T-cell (primary cell): ENCODE results near the gene ACSL5. TPM values are rescaled to one million over a fixed set of nuclear protein-coding genes. Genes with fewer than 3 reads are reported as not detected.
"Not testable (repeated sequence)": the region's sequence is repeated elsewhere in the genome, so short reads cannot be mapped to it uniquely, and the experiment has no call there.

Source experiments
- ATAC-seq, 4 experiments: fragments of 200-7000 bp in 3 of 4; fragments of 150-1000 bp in 1 of 4; cut with Tn5 transposase; replicated peaks in 1 of 4; 1 replicate in 3 of 4; 2 replicates in 1 of 4; pipeline ENCODE4 v1.10.0; 2021; ENCODE audit warnings: moderate library complexity in 3 of 4, mild to moderate bottlenecking in 2 of 4, moderate number of reproducible peaks in 1 of 4
- CTCF ChIA-PET, 2 donors: fragments of 300-600 bp; sonication (Branson Sonifier 250); formaldehyde crosslinking; loops; one replicate each; lab custom pipeline; 2022; ENCODE audit warnings: antibody characterized with exemption in 2 of 2; lab: Charles Lee
- POLR2A ChIA-PET, 2 donors: fragments of 300-600 bp; sonication (Branson Sonifier 250); formaldehyde crosslinking; loops; one replicate each; lab custom pipeline; 2022; ENCODE audit warnings: antibody characterized with exemption in 2 of 2; lab: Charles Lee
- DNase-seq, 35 experiments: peaks; one replicate each; pipeline versions ENCODE4 v3.0.0 to v3.0.0-alpha.2; 2013 to 2023
- H3K27ac ChIP-seq: one replicate; pipeline ENCODE4 v1.5.1; 2013; ENCODE audit warnings: low read length
- H3K27me3 ChIP-seq, 2 experiments: replicated peaks in 1 of 2; 1 replicate in 1 of 2; 2 replicates in 1 of 2; pipeline versions ENCODE4 v1.6.1 to v1.7.0; 2013; ENCODE audit warnings: low read length in 1 of 2, mixed read lengths in 1 of 2; ENCODE audit not compliant: control insufficient read depth in 2 of 2, insufficient read depth in 2 of 2; ENCODE audit errors: extremely low read depth in 1 of 2
- H3K36me3 ChIP-seq, 2 donors: 1 replicate in 1 of 2; 2 replicates in 1 of 2; pipeline versions ENCODE4 v1.6.1 to v1.7.0; 2013; ENCODE audit warnings: low read length in 1 of 2; ENCODE audit not compliant: control insufficient read depth in 2 of 2, insufficient read depth in 1 of 2; ENCODE audit errors: extremely low read depth in 1 of 2
- H3K4me1 ChIP-seq, 2 experiments: 1 replicate in 1 of 2; 2 replicates in 1 of 2; pipeline versions ENCODE4 v1.6.1 to v1.7.0; 2013; ENCODE audit warnings: low read length in 2 of 2, mixed read lengths in 1 of 2; ENCODE audit not compliant: insufficient read depth in 2 of 2, control insufficient read depth in 1 of 2; ENCODE audit errors: extremely low read depth in 1 of 2
- H3K4me3 ChIP-seq, 2 donors: 1 replicate in 1 of 2; 2 replicates in 1 of 2; pipeline versions ENCODE4 v1.5.1 to v1.7.0; 2013; ENCODE audit warnings: mild to moderate bottlenecking in 2 of 2, low read length in 1 of 2, moderate library complexity in 1 of 2; ENCODE audit not compliant: control insufficient read depth in 1 of 2; ENCODE audit errors: extremely low read depth in 1 of 2
- H3K9me3 ChIP-seq: 2 replicates; pipeline ENCODE4 v1.7.0; 2013
- H3K27ac Mint-ChIP-seq, 2 donors: one replicate each; pipeline ENCODE4 v1.8.0; 2020 to 2021; ENCODE audit warnings: mild to moderate bottlenecking in 2 of 2, mixed read lengths in 2 of 2
- H3K27me3 Mint-ChIP-seq, 2 donors: one replicate each; pipeline ENCODE4 v1.8.0; 2021 to 2022; ENCODE audit warnings: mixed read lengths in 2 of 2
- H3K36me3 Mint-ChIP-seq: one replicate; pipeline ENCODE4 v1.8.0; 2021; ENCODE audit warnings: mixed read lengths
- H3K4me1 Mint-ChIP-seq, 3 donors: one replicate each; pipeline ENCODE4 v1.8.0; 2020 to 2022; ENCODE audit warnings: mixed read lengths in 3 of 3, mild to moderate bottlenecking in 1 of 3
- H3K4me3 Mint-ChIP-seq, 3 donors: one replicate each; pipeline ENCODE4 v1.8.0; 2020 to 2022; ENCODE audit warnings: mild to moderate bottlenecking in 3 of 3, mixed read lengths in 3 of 3, moderate library complexity in 3 of 3
- H3K9me3 Mint-ChIP-seq, 3 donors: one replicate each; pipeline ENCODE4 v1.8.0; 2020 to 2022; ENCODE audit warnings: mixed read lengths in 3 of 3
- WGBS: methylation state at CpG from one replicate; pipeline ENCODE4 v1.1.5; 2013; ENCODE audit warnings: missing lambda C conversion rate; ENCODE audit not compliant: insufficient coverage; 5-methylcytosine and 5-hydroxymethylcytosine counted together
- total RNA-seq, 35 experiments: library from RNA in 6 of 35; stranded (reverse) in 6 of 35; fragments of 120-200 nt in 1 of 35; gene quantifications; one replicate each; pipeline versions ENCODE4 v1.2.1 to v1.2.4 and lab custom pipeline; 2013 to 2026

The ACSL5 gene
- total RNA-seq, 5 donors from 2014 or later (not counting 1 experiment from before 2014, with no cell fraction given), result 36.0 to 48.9 (median 39.9) TPM

GRCh38 chr10:112371326-112371725, 2.6 kb upstream of the ACSL5 start:
- H3K36me3 Mint-ChIP-seq, POLR2A ChIA-PET, CTCF ChIA-PET, DNase-seq, H3K9me3 ChIP-seq, ATAC-seq, H3K4me3 Mint-ChIP-seq, H3K36me3 ChIP-seq, H3K9me3 Mint-ChIP-seq, H3K27me3 ChIP-seq, H3K27ac ChIP-seq, H3K4me3 ChIP-seq, H3K27me3 Mint-ChIP-seq: not testable (repeated sequence)
- WGBS, result 98% methylated on average over 11 of the region's 13 CpGs
- Mint-ChIP-seq H3K27ac (peak overlapping the region; percentile 4 to 8), H3K4me1 (peaks cover 40 to 55% (median 41%) of the 10 kb centered on the region in 3 donors)
- H3K4me1 ChIP-seq, result peaks cover 3 to 56% of the 10 kb centered on the region in 2 experiments

DNA sequence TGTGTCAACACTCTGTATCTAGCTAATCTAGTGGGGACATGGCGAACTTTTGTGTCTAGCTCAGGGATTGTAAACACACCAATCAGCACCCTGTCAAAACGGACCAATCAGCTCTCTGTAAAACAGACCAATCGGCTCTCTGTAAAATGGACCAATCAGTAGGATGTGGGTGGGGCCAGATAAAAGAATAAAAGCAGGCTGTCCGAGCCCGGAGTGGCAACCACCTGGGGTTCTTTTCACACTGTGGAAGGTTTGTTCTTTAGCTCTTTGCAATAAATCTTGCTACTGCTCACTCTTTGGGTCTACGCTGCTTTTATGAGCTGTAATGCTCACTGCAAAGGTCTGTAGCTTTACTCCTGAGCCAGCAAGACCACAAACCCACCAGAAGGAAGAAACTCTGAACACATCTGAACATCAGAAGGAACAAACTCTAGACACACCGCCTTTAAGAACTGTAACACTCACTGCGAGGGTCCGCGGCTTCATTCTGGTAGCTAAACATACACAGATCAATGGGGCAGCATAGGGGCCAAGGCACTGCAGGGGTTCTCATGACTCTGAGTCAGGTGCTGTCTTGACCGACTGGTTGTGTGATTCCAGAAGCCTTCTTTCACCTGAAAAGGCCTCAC, 1.6 kb upstream of the ACSL5 start:
- H3K27me3 ChIP-seq, H3K27ac ChIP-seq, H3K4me3 ChIP-seq, CTCF ChIA-PET, ATAC-seq, H3K9me3 Mint-ChIP-seq, H3K36me3 ChIP-seq, H3K36me3 Mint-ChIP-seq, H3K9me3 ChIP-seq, H3K27me3 Mint-ChIP-seq, H3K4me3 Mint-ChIP-seq: not testable (repeated sequence)
- POLR2A ChIA-PET, result interaction anchor here in 1 of 2 donors (0.5 kb wide), 1 partner anchor 13 kb away, joined by 4 read pairs; no protein-coding TSS in a partner anchor
- WGBS, result 68% methylated on average over 5 of the region's 11 CpGs
- Mint-ChIP-seq H3K4me1 (peaks cover 47 to 61% (median 49%) of the 10 kb centered on the region in 3 donors), H3K27ac (peak overlapping the region in 1 of 2 donors; percentile 69)
- peak in 3 of 35 experiments; percentile 14 to 41 (median 40) for DNase-seq
- peaks cover 3 to 64% of the 10 kb centered on the region in 2 experiments for H3K4me1 ChIP-seq

DNA sequence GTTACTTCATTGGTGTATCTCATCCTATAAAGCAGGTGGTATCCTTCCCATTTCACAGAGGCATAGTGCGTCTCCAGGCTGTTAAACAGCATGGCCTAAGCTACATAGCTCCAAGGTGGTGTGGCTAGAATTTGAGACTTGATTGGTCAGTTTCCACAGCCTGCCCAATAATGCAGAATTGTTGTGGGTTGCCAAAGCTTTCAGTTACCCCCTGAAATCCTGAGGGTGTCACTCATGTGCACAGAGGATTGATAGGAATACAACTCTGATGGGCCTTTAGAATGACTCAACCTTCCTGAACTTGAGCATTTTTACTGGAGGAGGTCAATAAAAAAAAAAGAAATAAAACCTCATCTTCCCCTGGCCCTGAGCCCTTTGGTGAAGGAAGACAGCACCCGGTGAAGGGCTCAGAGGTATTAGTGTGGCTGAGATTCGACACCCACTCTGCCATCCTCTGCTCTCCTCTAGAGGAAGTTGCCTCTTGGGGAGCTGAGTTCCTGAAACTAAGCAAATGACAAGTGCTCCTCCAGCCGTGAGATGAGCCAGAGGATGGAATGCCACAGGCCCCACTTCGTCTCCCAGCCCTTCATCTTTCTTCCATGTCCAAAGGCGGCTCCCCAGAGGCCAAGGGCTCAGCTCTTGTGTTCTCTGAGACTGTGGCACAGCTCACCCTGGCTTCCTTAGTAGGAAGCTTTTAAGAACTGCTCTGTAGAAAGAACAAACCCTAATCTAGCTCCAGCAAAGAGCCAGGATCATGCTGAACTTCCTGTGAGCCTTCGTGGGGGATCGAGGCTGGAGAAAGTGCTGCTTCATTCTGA, 1.0 kb downstream of the ACSL5 start:
- no peaks in the 10 kb centered on the region for H3K9me3 Mint-ChIP-seq
- peak overlapping the region; percentile 98 to 100 (median 99) for H3K4me3 Mint-ChIP-seq
- Histone ChIP-seq H3K4me3 (peak overlapping the region in 1 of 2 donors; percentile 75), H3K27ac (peak overlapping the region; percentile 93), H3K4me1 (peaks cover 3 to 55% of the 10 kb centered on the region in 2 experiments), H3K9me3 (no peaks in the 10 kb centered on the region), H3K27me3 (no peaks in the 10 kb centered on the region), H3K36me3 (peaks cover 0 to 6% of the 10 kb centered on the region in 2 donors)
- no peaks in the 10 kb centered on the region for H3K27me3 Mint-ChIP-seq
- CTCF ChIA-PET, result interaction anchor here (0.6 to 1.7 kb wide), 6 partner anchors 10 to 98 kb away, joined by 4 to 8 read pairs (median 5); no protein-coding TSS in a partner anchor
- ATAC-seq, result peak; percentile 57 to 64 (median 62)
- peak overlapping the region; percentile 100 for H3K27ac Mint-ChIP-seq
- peak in 11 of 35 experiments; percentile 10 to 50 (median 22) for DNase-seq
- peaks cover 10% of the 10 kb centered on the region for H3K36me3 Mint-ChIP-seq
- peaks cover 65 to 73% (median 71%) of the 10 kb centered on the region in 3 donors for H3K4me1 Mint-ChIP-seq
- POLR2A ChIA-PET, result interaction anchor here (0.9 to 1.1 kb wide), 2 partner anchors 12 to 97 kb away, joined by 3 to 4 read pairs; no protein-coding TSS in a partner anchor
- 0% methylated on average over 2 of the region's 8 CpGs for WGBS

GRCh38 chr10:112375721-112376395, 1.9 kb downstream of the ACSL5 start:
- H3K27ac Mint-ChIP-seq, result peak overlapping the region; percentile 100
- Histone ChIP-seq H3K27me3 (no peaks in the 10 kb centered on the region), H3K9me3 (no peaks in the 10 kb centered on the region), H3K4me3 (peak overlapping the region; percentile 69 to 75), H3K4me1 (peaks cover 3 to 52% of the 10 kb centered on the region in 2 experiments), H3K36me3 (peaks cover 0 to 12% of the 10 kb centered on the region in 2 donors), H3K27ac (peak overlapping the region; percentile 93)
- POLR2A ChIA-PET, result interaction anchor here (0.6 to 1.1 kb wide), 3 partner anchors 11 to 1008 kb away, joined by 3 to 6 read pairs (median 4); no protein-coding TSS in a partner anchor
- DNase-seq (peak in 31 of 35 experiments; percentile 12 to 73 (median 33)), ATAC-seq (peak; percentile 64 to 77 (median 72))
- H3K36me3 Mint-ChIP-seq, result peaks cover 18% of the 10 kb centered on the region
- peaks cover 72 to 82% (median 76%) of the 10 kb centered on the region in 3 donors for H3K4me1 Mint-ChIP-seq
- peak overlapping the region; percentile 98 to 100 (median 99) for H3K4me3 Mint-ChIP-seq
- CTCF ChIA-PET, result interaction anchor here (0.6 to 1.7 kb wide), 5 partner anchors 10 to 1299 kb away, joined by 3 to 8 read pairs (median 4); partner anchors contain the start of genes ADRA2A (in 1 of the 2), VTI1A (in 1 of the 2) and ZDHHC6 (in 1 of the 2)
- WGBS, result 3% methylated on average over 14 of the region's 16 CpGs
- no peaks in the 10 kb centered on the region for H3K27me3 Mint-ChIP-seq
- no peaks in the 10 kb centered on the region for H3K9me3 Mint-ChIP-seq

GRCh38 chr10:112376396-112376790, 2.5 kb downstream of the ACSL5 start:
- no peaks in the 10 kb centered on the region for H3K9me3 Mint-ChIP-seq
- DNase-seq (peak in 1 of 35 experiments; percentile 3), ATAC-seq (peak; percentile 12 to 28 (median 24))
- peaks cover 72 to 82% (median 77%) of the 10 kb centered on the region in 3 donors for H3K4me1 Mint-ChIP-seq
- no peaks in the 10 kb centered on the region for H3K9me3 ChIP-seq
- peak overlapping the region; percentile 98 to 100 (median 99) for H3K4me3 Mint-ChIP-seq
- no peaks in the 10 kb centered on the region for H3K27me3 ChIP-seq
- WGBS, result 8% methylated on average over 10 of the region's 11 CpGs
- H3K36me3 ChIP-seq, result peaks cover 0 to 13% of the 10 kb centered on the region in 2 donors
- H3K27me3 Mint-ChIP-seq, result no peaks in the 10 kb centered on the region
- peak overlapping the region; percentile 69 to 75 for H3K4me3 ChIP-seq
- H3K27ac ChIP-seq, result peak overlapping the region; percentile 93
- peak overlapping the region; percentile 100 for H3K27ac Mint-ChIP-seq
- CTCF ChIA-PET, result interaction anchor here in 1 of 2 donors (0.8 kb wide), 1 partner anchor 71 kb away, joined by 3 read pairs; the partner anchor contains the start of genes VTI1A and ZDHHC6
- POLR2A ChIA-PET, result no interaction called here
- peaks cover 23% of the 10 kb centered on the region for H3K36me3 Mint-ChIP-seq
- H3K4me1 ChIP-seq, result peaks cover 3 to 50% of the 10 kb centered on the region in 2 experiments
